Endothelial cell (in vitro differentiated cells): ENCODE measurements around the gene OR6Q1. TPM values are rescaled to one million over a fixed set of nuclear protein-coding genes. Genes with fewer than 3 reads are reported as not detected.

Experiments
- DNase-seq: peaks from one replicate; pipeline ENCODE4 v3.0.0; 2021; ENCODE audit warnings: low spot score
- H3K27ac Mint-ChIP-seq: one replicate; pipeline ENCODE4 v1.8.0; 2021; ENCODE audit warnings: mixed read lengths, inconsistent platforms; ENCODE audit not compliant: unreplicated experiment
- H3K27me3 Mint-ChIP-seq: one replicate; pipeline ENCODE4 v1.8.0; 2021; ENCODE audit warnings: mild to moderate bottlenecking, moderate library complexity, mixed read lengths, inconsistent platforms; ENCODE audit not compliant: unreplicated experiment
- H3K36me3 Mint-ChIP-seq: one replicate; pipeline ENCODE4 v1.8.0; 2021; ENCODE audit warnings: mild to moderate bottlenecking, low read depth, mixed read lengths, inconsistent platforms; ENCODE audit not compliant: unreplicated experiment
- H3K4me1 Mint-ChIP-seq: one replicate; pipeline ENCODE4 v1.8.0; 2021; ENCODE audit warnings: mild to moderate bottlenecking, mixed read lengths, inconsistent platforms; ENCODE audit not compliant: unreplicated experiment
- H3K4me3 Mint-ChIP-seq: one replicate; pipeline ENCODE4 v1.8.0; 2021; ENCODE audit warnings: mild to moderate bottlenecking, mixed read lengths, inconsistent platforms; ENCODE audit not compliant: unreplicated experiment
- H3K9me3 Mint-ChIP-seq: one replicate; pipeline ENCODE4 v1.8.0; 2021; ENCODE audit warnings: mixed read lengths, inconsistent platforms; ENCODE audit not compliant: unreplicated experiment
- CTCF ChIP-seq: fragments of 200-600 bp; sonication (generic); IDR thresholded peaks from one replicate; pipeline ENCODE4 v1.5.0; 2021; ENCODE audit warnings: antibody characterized with exemption; ENCODE audit not compliant: unreplicated experiment
- total RNA-seq: library from RNA; stranded (reverse); fragmentation: NEBNext Ultra II Directional; extraction: Animal tissue kit (Norgen Biotek cat#: 25700); gene quantifications from one replicate; pipeline ENCODE4 v1.2.1, GENCODE V29; 2021; ENCODE audit not compliant: unreplicated experiment

The OR6Q1 gene
- total RNA-seq, 1 donor from 2014 or later, result not detected

- DNase-seq, result no peak
- H3K4me1 Mint-ChIP-seq, result no peaks in the 10 kb centered on the region
- H3K27ac Mint-ChIP-seq, result no peak overlapping the region
- no peaks in the 10 kb centered on the region for H3K27me3 Mint-ChIP-seq
- H3K4me3 Mint-ChIP-seq, result no peak overlapping the region
- TF ChIP-seq CTCF, result no peak
- no peaks in the 10 kb centered on the region for H3K9me3 Mint-ChIP-seq
- no peaks in the 10 kb centered on the region for H3K36me3 Mint-ChIP-seq
Observed at GRCh38 chr11:58075781-58076180, 45.0 kb downstream of the OR6Q1 start.

Other genes starting within 250 kb of the OR6Q1 start
- not detected for gene OR9Q1, start 7.1 kb upstream of the OR6Q1 start, total RNA-seq
- not detected for gene OR9I1, start 94.6 kb downstream of the OR6Q1 start, total RNA-seq
- gene OR9Q2, start 158.1 kb downstream of the OR6Q1 start, total RNA-seq, result not detected
- not detected for gene OR1S2, start 173.2 kb downstream of the OR6Q1 start, total RNA-seq
- gene OR1S1, start 181.8 kb downstream of the OR6Q1 start, total RNA-seq, result not detected
- gene OR10Q1, start 198.0 kb downstream of the OR6Q1 start, total RNA-seq, result not detected
- not detected for gene OR10W1, start 237.3 kb downstream of the OR6Q1 start, total RNA-seq